ENCODE data around the gene ASB13. TPM values are rescaled to one million over a fixed set of nuclear protein-coding genes. Genes with fewer than 3 reads are reported as not detected.

Gene ASB13
- polyA plus RNA-seq, 1 donor from 2014 or later, result 5.6 TPM

- no peaks in the 10 kb centered on the region for H3K9me2 ChIP-seq (ENCODE audit: insufficient read depth, low read length)
- TF ChIP-seq, protein P1, sequence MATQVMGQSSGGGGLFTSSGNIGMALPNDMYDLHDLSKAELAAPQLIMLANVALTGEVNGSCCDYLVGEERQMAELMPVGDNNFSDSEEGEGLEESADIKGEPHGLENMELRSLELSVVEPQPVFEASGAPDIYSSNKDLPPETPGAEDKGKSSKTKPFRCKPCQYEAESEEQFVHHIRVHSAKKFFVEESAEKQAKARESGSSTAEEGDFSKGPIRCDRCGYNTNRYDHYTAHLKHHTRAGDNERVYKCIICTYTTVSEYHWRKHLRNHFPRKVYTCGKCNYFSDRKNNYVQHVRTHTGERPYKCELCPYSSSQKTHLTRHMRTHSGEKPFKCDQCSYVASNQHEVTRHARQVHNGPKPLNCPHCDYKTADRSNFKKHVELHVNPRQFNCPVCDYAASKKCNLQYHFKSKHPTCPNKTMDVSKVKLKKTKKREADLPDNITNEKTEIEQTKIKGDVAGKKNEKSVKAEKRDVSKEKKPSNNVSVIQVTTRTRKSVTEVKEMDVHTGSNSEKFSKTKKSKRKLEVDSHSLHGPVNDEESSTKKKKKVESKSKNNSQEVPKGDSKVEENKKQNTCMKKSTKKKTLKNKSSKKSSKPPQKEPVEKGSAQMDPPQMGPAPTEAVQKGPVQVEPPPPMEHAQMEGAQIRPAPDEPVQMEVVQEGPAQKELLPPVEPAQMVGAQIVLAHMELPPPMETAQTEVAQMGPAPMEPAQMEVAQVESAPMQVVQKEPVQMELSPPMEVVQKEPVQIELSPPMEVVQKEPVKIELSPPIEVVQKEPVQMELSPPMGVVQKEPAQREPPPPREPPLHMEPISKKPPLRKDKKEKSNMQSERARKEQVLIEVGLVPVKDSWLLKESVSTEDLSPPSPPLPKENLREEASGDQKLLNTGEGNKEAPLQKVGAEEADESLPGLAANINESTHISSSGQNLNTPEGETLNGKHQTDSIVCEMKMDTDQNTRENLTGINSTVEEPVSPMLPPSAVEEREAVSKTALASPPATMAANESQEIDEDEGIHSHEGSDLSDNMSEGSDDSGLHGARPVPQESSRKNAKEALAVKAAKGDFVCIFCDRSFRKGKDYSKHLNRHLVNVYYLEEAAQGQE (IDR thresholded peaks at IDR 0.05; ENCODE audit: borderline replicate concordance), result no peak
- TF ChIP-seq MXI1 (conservative IDR thresholded peaks at IDR 0.05; ENCODE audit: poor library complexity, severe bottlenecking) (no peak), POLR2AphosphoS5 (IDR thresholded peaks at IDR 0.05) (no peak), SMC3 (conservative IDR thresholded peaks at IDR 0.05; ENCODE audit: poor library complexity) (no peak)
- no peaks in the 10 kb centered on the region for H3K27me3 ChIP-seq (ENCODE audit: insufficient read depth, low read depth, low read length)
- peaks cover 10% of the 10 kb centered on the region for H3K79me2 ChIP-seq (replicated peaks; ENCODE audit: insufficient read depth, low read length)
- no peak overlapping the region for H3K4me2 ChIP-seq (ENCODE audit: low read length)
- no peak overlapping the region for H3K27ac ChIP-seq (ENCODE audit: low read length)
- no peak overlapping the region for H3K9ac ChIP-seq (ENCODE audit: low read length)
- no peaks in the 10 kb centered on the region for H3K36me3 ChIP-seq (ENCODE audit: insufficient read depth, low read length)
- H3K4me3 ChIP-seq (ENCODE audit: low read length), result no peak overlapping the region
- no peak overlapping the region for H2AFZ ChIP-seq (ENCODE audit: low read depth, low read length)
- H3K9me3 ChIP-seq (ENCODE audit: low read length), result no peaks in the 10 kb centered on the region
- no peaks in the 10 kb centered on the region for H3F3A ChIP-seq (ENCODE audit: insufficient read depth, low read length, poor library complexity, severe bottlenecking)
- H4K20me1 ChIP-seq (ENCODE audit: insufficient read depth), result no peaks in the 10 kb centered on the region
These were observed 42.0 kb upstream of the ASB13 start for GRCh38 chr10:5708356-5708755.

GRCh38 chr10:5698062-5698461, 31.7 kb upstream of the ASB13 start:
- Histone ChIP-seq H3K27me3 (ENCODE audit: insufficient read depth, low read depth, low read length) (no peaks in the 10 kb centered on the region), H3K9me2 (ENCODE audit: insufficient read depth, low read length) (no peaks in the 10 kb centered on the region), H3F3A (ENCODE audit: insufficient read depth, low read length, poor library complexity, severe bottlenecking) (no peaks in the 10 kb centered on the region), H3K27ac (ENCODE audit: low read length) (no peak overlapping the region), H3K4me3 (ENCODE audit: low read length) (no peak overlapping the region), H3K9ac (ENCODE audit: low read length) (no peak overlapping the region), H3K79me2 (replicated peaks; ENCODE audit: insufficient read depth, low read length) (peaks cover 4% of the 10 kb centered on the region), H3K36me3 (ENCODE audit: insufficient read depth, low read length) (no peaks in the 10 kb centered on the region), H4K20me1 (ENCODE audit: insufficient read depth) (no peaks in the 10 kb centered on the region), H2AFZ (ENCODE audit: low read depth, low read length) (no peak overlapping the region), H3K9me3 (ENCODE audit: low read length) (no peaks in the 10 kb centered on the region), H3K4me2 (ENCODE audit: low read length) (no peak overlapping the region)
- TF ChIP-seq POLR2AphosphoS5 (IDR thresholded peaks at IDR 0.05) (no peak), RAD21 (conservative IDR thresholded peaks at IDR 0.05) (no peak), MXI1 (conservative IDR thresholded peaks at IDR 0.05; ENCODE audit: poor library complexity, severe bottlenecking) (no peak), SMC3 (conservative IDR thresholded peaks at IDR 0.05; ENCODE audit: poor library complexity) (no peak), EZH2 (IDR thresholded peaks at IDR 0.05; ENCODE audit: borderline replicate concordance, insufficient read depth, low read length, poor library complexity, severe bottlenecking) (no peak)
- TF ChIP-seq, protein P1 (IDR thresholded peaks at IDR 0.05; ENCODE audit: borderline replicate concordance), result no peak
- TF ChIP-seq, protein P2, sequence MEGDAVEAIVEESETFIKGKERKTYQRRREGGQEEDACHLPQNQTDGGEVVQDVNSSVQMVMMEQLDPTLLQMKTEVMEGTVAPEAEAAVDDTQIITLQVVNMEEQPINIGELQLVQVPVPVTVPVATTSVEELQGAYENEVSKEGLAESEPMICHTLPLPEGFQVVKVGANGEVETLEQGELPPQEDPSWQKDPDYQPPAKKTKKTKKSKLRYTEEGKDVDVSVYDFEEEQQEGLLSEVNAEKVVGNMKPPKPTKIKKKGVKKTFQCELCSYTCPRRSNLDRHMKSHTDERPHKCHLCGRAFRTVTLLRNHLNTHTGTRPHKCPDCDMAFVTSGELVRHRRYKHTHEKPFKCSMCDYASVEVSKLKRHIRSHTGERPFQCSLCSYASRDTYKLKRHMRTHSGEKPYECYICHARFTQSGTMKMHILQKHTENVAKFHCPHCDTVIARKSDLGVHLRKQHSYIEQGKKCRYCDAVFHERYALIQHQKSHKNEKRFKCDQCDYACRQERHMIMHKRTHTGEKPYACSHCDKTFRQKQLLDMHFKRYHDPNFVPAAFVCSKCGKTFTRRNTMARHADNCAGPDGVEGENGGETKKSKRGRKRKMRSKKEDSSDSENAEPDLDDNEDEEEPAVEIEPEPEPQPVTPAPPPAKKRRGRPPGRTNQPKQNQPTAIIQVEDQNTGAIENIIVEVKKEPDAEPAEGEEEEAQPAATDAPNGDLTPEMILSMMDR (IDR thresholded peaks at IDR 0.05; ENCODE audit: poor library complexity, severe bottlenecking), result no peak
